Measurements from ENCODE around the gene ERCC4. TPM values are rescaled to one million over a fixed set of nuclear protein-coding genes. Genes with fewer than 3 reads are reported as not detected.

The ERCC4 gene
- total and polyA plus RNA-seq, 2 of the 8 experiments (the other 6 are each of a cell fraction or from before 2014, with no cell fraction given): 1.6 to 13.2 TPM

DNA sequence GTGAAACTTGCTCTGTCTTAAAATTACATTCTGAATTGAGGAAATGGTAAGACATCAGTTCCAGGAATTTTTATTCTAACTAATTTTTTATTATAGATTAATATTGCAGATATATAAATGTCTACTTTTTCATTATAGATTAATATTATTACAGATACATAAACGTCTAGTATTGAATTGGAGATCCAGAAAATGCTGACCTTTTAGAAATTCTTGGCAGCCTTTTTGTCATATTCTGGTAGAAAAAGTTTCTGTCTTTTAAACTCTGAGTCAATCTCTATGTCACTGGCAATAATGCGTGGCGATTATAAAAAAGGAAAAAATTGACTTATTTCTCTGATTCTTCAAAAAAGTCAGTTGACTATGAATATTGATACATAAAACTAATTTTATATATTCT, 8.7 kb downstream of the ERCC4 start (continued):
- TF ChIP-seq, protein P1, sequence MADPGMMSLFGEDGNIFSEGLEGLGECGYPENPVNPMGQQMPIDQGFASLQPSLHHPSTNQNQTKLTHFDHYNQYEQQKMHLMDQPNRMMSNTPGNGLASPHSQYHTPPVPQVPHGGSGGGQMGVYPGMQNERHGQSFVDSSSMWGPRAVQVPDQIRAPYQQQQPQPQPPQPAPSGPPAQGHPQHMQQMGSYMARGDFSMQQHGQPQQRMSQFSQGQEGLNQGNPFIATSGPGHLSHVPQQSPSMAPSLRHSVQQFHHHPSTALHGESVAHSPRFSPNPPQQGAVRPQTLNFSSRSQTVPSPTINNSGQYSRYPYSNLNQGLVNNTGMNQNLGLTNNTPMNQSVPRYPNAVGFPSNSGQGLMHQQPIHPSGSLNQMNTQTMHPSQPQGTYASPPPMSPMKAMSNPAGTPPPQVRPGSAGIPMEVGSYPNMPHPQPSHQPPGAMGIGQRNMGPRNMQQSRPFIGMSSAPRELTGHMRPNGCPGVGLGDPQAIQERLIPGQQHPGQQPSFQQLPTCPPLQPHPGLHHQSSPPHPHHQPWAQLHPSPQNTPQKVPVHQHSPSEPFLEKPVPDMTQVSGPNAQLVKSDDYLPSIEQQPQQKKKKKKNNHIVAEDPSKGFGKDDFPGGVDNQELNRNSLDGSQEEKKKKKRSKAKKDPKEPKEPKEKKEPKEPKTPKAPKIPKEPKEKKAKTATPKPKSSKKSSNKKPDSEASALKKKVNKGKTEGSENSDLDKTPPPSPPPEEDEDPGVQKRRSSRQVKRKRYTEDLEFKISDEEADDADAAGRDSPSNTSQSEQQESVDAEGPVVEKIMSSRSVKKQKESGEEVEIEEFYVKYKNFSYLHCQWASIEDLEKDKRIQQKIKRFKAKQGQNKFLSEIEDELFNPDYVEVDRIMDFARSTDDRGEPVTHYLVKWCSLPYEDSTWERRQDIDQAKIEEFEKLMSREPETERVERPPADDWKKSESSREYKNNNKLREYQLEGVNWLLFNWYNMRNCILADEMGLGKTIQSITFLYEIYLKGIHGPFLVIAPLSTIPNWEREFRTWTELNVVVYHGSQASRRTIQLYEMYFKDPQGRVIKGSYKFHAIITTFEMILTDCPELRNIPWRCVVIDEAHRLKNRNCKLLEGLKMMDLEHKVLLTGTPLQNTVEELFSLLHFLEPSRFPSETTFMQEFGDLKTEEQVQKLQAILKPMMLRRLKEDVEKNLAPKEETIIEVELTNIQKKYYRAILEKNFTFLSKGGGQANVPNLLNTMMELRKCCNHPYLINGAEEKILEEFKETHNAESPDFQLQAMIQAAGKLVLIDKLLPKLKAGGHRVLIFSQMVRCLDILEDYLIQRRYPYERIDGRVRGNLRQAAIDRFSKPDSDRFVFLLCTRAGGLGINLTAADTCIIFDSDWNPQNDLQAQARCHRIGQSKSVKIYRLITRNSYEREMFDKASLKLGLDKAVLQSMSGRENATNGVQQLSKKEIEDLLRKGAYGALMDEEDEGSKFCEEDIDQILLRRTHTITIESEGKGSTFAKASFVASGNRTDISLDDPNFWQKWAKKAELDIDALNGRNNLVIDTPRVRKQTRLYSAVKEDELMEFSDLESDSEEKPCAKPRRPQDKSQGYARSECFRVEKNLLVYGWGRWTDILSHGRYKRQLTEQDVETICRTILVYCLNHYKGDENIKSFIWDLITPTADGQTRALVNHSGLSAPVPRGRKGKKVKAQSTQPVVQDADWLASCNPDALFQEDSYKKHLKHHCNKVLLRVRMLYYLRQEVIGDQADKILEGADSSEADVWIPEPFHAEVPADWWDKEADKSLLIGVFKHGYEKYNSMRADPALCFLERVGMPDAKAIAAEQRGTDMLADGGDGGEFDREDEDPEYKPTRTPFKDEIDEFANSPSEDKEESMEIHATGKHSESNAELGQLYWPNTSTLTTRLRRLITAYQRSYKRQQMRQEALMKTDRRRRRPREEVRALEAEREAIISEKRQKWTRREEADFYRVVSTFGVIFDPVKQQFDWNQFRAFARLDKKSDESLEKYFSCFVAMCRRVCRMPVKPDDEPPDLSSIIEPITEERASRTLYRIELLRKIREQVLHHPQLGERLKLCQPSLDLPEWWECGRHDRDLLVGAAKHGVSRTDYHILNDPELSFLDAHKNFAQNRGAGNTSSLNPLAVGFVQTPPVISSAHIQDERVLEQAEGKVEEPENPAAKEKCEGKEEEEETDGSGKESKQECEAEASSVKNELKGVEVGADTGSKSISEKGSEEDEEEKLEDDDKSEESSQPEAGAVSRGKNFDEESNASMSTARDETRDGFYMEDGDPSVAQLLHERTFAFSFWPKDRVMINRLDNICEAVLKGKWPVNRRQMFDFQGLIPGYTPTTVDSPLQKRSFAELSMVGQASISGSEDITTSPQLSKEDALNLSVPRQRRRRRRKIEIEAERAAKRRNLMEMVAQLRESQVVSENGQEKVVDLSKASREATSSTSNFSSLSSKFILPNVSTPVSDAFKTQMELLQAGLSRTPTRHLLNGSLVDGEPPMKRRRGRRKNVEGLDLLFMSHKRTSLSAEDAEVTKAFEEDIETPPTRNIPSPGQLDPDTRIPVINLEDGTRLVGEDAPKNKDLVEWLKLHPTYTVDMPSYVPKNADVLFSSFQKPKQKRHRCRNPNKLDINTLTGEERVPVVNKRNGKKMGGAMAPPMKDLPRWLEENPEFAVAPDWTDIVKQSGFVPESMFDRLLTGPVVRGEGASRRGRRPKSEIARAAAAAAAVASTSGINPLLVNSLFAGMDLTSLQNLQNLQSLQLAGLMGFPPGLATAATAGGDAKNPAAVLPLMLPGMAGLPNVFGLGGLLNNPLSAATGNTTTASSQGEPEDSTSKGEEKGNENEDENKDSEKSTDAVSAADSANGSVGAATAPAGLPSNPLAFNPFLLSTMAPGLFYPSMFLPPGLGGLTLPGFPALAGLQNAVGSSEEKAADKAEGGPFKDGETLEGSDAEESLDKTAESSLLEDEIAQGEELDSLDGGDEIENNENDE (IDR thresholded peaks at IDR 0.05; ENCODE audit: insufficient replicate concordance, low read length): no peak
- TF ChIP-seq TEAD4 (IDR thresholded peaks at IDR 0.05; ENCODE audit: low read depth, low read length): no peak
- TF ChIP-seq, protein P2, sequence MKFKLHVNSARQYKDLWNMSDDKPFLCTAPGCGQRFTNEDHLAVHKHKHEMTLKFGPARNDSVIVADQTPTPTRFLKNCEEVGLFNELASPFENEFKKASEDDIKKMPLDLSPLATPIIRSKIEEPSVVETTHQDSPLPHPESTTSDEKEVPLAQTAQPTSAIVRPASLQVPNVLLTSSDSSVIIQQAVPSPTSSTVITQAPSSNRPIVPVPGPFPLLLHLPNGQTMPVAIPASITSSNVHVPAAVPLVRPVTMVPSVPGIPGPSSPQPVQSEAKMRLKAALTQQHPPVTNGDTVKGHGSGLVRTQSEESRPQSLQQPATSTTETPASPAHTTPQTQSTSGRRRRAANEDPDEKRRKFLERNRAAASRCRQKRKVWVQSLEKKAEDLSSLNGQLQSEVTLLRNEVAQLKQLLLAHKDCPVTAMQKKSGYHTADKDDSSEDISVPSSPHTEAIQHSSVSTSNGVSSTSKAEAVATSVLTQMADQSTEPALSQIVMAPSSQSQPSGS (IDR thresholded peaks at IDR 0.05; ENCODE audit: low read length): no peak
